ENCODE data around the gene MYL3.

MYL3 gene

GRCh38 chr3:46865031-46865507 lies 1.8 kb upstream of the MYL3 start:
- no peak for DNase-seq (ENCODE audit: low read depth)

- DNase-seq (ENCODE audit: low read depth), result no peak
These were observed 1.0 kb upstream of the MYL3 start for GRCh38 chr3:46864061-46864881.

GRCh38 chr3:46862369-46863025 lies 747 bp downstream of the MYL3 start:
- no peak for DNase-seq (ENCODE audit: low read depth)

DNA sequence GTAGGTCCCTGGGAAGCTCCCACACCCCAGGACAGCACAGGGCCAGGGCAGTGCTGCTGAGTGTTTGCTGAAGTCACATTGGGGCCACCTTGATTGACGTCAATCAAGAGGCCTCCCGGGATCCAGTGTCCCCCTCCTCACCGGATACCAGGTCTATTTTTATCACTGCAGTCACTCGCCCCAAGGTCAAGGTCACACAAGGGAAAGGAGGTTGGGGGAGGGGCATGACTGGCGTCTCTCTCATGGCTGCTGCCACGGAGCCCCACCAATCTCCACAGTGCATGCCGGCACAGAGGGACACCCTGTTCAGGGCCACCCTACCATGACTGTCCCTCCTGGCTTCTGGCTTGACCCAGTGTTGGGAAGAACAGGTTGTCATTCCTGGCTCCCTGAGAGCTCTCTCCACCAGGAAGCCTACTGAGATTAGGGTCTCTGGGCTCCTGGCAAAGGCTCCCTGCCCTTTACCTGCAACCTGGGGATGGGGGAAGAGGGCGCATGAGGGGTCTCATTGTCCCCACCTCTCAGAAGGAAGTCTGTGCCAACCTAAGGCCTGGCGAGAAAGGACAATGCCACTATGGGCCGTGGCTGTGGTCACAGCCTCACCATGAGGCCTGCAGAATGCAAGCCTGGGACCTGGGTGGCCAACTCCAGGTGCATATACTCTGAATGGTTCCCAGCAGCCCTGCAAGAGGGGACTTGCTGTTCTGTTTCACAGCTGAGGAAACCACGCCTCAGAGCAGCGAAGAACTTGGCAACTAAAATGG lies 1.5 kb downstream of the MYL3 start:
- DNase-seq (ENCODE audit: low read depth), result no peak

DNA sequence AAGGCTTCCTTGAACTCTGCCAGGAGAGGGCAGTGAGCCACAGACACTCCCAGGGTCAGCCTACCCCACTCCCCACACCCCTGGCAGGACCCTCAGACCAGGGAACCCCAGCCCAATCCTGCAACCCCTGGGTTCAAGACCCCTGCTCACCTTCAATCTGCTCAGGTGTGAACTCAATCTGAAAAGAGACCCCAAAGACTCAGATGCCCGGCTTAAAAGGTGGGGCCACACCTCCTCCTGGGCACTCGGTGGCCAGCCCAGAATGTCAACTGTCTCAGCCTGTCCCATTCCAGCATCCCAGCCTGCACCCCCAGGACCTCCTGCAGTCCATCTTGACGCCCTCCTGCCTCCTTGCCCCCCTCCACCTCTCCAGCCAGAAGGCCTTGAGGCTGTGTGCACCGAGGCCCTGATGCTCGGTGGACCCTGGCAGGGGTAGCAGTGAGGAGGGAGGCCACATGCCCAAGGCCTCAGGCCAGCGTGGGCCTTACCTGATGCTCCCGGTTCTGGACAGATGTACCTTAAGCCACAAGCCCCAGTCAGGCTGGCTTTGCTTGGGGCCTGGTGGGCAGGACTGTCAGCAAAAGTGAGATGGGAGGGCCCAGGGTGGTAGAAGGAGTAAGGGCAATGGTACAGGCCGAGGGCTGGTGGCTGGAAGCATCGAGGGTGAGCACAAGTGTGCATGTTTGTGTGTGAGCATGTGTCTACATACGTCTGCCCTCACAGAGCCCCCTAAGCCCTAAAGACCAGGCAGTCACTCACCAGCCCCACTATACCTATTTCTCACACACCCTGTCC lies 2.2 kb downstream of the MYL3 start:
- no peak for DNase-seq (ENCODE audit: low read depth)

DNA sequence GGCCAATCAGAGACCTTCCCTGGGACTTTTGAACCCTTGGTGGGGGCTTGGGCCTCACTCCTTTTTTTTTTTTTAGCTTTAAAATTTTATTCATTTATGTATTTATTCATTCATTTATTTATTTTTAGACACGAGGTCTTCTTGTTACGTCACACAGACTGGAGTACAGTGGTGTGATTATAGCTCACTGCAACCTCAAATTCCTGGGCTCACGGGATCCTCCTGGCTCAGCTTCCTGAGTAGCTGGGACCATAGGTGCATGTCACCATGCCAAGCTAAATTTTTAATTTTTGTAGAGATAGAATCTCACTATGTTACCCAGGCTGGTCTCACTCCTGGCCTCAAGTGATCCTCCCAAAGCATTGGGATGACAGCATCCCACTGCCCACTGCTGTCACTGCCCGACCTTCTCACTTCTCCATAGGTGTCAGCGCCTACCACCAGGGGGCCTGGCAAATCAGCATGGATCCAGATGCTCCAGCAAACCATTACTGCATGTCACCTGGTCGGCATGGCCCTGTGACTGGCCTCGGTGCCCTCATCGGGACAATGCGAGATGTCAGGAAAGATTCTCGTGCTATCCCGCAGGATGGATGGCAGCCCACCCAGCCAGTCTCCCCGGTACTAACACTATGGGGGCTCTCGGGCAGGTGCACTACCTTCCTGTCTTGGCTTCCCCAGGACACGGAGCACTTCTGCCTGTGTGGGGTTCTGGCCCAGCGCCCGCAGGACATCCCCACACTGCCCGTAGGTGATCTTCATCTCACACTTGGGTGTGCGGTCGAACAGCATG lies 3.0 kb downstream of the MYL3 start:
- no peak for DNase-seq (ENCODE audit: low read depth)

DNA sequence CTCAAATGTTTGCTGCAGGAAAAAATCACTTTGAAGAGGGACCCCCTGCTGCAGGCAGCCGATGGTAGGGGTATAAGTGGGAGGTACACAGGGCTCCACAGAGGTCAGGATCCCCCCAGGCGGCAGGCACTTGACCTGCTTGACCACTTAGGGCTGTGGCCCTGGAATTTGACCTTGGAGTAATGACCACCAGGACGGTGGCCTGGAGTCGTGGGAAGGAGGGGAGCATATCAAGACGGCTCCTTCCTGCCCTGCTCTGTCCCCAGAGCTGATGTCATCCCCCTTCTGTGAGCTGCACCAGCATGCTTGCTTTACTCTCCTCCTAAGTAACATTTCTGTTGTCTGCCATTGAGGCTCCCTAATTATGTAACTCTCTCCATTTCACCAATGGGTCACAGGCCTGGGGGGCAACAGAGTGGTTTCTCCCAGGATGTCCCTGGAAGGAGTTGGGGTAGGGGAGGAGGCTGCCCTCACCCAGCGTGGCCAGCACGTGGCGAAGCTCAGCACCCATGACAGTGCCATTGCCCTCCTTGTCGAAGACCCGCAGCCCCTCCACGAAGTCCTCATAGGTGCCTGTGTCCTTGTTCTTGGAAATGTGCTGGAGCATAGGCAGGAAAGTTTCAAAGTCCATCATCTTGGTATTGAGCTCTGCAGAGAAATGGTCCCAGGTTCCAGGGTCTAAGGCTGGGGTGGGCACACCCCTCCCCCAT lies 4.1 kb downstream of the MYL3 start:
- DNase-seq (ENCODE audit: low read depth), result no peak

DNA sequence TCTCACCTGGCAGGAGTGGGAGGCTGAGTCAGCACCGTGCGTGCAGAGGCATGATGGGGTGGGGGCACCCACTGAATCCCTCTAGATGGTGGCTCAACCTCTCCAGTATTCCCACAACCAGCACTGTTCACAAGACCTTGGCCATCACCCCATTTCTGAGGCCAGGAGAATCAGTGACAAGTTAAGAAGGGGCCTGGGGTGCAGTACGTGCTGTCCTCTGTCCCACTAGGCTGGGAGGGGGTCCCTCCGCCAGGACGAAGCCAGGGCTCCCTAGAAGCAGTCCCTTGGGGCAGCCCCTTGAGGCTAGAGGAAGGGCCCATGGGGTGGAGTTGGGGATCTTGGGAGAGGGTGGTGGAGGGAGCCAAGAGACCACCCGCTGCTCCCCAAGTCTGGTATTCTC lies 4.8 kb downstream of the MYL3 start:
- no peak for DNase-seq (ENCODE audit: low read depth)

DNA sequence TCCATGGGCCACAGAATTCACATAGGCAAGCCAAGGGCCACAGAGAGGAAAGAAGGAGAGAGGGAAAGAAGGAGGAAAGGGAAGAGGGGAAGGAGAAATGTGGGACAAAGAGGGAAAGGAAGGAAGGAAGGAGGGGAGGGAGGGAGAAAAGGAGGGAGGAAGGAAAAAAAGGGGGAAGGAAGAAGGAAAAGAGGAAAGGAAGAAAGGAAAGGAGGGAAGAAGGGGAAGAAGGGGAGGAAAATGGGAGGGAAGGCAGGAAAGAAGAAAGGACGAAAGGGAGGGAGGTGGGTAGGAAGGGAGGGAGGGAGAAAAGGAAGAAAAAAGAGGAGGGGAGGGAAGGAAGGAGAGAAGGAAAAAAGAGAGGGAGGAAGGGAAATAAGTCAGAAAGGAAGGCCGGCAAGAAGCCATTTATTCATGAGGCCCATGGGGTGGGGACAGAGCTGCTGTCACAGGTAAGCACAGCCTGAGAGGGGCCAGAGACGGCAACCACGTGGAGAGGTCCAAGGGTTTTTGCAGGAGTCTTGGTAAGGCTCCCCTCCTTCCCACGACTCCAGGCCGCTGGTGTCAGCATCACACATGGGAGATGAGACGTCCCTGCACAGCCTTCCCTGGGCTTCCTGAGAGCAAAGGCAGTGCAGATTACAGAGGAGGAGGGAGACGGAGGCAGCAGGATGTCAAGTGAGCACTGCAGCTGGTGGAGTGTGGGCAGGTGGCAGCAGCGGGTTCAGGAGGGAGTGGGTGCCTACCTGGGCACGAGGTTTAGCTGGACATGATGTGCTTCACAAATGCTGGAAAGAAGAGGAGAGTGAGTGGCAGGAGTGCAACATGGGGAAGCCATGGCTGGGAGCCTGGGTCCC lies 5.5 kb downstream of the MYL3 start:
- DNase-seq (ENCODE audit: low read depth), result no peak

DNA sequence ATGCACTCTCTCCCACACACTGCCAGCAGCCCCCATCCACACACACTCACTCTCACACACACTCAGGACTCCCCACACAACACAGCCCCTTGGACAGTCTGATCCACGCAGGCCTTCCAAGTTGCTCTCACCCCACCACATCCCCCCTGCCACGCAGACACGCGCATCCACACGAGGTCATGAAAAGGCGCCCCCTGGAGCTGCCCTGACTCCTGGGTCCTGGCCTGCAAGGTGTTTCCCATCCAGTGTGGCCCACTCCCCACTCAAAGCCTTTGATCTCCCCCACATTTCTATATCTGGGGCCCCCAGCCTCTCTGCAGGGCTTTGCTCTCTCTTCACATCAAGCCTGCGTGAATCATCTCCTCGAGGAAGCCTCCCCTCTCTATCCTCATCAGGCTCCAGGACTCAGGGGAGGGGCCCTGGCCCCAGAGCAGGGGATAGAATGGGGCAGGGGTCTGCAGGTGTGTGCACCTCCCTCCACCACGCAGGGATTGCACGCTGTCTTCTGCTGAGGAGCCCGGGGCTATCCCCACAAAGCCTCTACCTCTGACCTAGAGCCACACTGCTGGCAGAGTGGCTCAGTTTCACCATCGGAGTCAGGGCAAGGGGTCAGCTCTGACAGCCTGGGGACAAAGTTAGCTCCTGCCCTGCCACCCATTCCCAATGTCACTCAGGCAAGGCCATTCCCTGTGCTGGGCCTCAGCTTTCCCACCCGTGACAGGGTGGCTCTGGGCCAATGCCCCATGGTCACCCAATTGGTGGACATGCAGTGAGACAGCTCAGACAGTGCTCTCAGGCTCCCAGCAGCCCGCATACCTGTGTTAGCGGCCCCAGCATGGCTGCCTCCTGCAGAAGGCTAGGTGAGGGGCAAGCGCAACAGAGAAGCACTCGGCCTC lies 6.4 kb downstream of the MYL3 start:
- no peak for DNase-seq (ENCODE audit: low read depth)

- DNase-seq (ENCODE audit: low read depth), result no peak
These were observed 8.7 kb downstream of the MYL3 start for GRCh38 chr3:46854555-46854991.

DNA sequence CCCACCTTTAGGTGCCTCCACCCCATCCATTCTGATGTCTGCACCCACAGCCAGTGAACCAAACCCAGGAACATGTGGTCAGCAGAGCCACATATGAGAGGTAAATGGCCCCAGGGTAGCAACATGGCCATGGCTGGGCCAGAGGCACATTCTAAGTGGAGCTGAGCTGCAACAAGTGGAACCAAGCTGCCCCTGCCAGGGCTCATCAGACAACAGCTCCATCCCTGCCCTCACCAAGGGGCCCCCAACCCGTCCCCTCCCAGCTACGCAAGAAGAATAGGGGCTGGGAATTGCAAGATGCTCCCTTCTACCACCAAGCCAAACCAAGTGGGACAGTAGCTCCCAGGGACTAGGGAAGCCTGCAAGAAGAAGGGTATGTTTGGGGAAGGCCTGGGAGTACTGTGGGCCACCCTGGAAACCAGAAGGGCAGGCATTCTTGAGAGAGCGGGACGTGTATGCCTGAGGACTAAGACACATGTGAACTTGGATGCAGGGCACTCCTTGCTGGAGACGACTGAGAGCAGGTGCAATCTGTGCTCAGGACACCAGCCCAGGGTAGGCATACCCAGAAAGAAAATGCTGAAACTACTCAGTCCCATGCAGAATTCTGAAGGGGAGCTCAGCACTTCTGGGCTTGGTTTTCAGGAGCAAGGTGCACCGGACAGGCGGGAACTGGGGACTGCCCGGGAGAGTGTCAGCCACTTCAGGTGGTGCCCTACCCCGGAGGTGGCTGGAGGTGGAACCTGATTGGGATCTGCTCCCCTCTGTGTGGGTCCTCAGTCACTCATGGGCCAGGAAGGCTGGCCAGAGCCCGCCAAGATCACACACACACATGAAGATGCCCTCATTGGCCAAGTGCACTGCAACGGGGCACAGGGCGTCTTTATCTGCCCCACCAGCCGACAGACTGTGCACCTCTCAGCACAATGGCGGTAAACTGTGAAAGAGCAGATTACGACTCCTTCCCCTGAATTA lies 9.5 kb downstream of the MYL3 start:
- DNase-seq (ENCODE audit: low read depth), result no peak

- DNase-seq (ENCODE audit: low read depth), result no peak
These were observed 10.3 kb downstream of the MYL3 start for GRCh38 chr3:46852839-46853355.

DNA sequence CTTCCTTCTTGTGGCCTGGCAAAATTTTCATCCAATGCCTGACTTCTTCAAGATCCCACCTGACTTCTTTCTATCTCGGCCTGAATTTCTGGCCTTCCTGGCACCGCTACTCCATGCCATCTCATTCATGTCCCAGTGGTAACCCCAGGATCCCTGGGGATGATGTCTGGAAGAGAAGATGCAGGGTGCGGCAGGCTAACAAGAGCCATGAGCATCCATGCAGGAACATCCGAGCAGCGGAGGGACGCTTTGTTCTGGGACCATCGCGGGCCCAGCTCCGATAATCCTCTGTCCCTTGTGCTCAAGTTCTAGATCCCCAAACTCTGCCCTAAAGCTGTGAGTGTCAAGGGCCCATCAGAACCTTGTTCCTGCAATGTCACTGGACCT lies 10.9 kb downstream of the MYL3 start:
- DNase-seq (ENCODE audit: low read depth), result no peak

DNA sequence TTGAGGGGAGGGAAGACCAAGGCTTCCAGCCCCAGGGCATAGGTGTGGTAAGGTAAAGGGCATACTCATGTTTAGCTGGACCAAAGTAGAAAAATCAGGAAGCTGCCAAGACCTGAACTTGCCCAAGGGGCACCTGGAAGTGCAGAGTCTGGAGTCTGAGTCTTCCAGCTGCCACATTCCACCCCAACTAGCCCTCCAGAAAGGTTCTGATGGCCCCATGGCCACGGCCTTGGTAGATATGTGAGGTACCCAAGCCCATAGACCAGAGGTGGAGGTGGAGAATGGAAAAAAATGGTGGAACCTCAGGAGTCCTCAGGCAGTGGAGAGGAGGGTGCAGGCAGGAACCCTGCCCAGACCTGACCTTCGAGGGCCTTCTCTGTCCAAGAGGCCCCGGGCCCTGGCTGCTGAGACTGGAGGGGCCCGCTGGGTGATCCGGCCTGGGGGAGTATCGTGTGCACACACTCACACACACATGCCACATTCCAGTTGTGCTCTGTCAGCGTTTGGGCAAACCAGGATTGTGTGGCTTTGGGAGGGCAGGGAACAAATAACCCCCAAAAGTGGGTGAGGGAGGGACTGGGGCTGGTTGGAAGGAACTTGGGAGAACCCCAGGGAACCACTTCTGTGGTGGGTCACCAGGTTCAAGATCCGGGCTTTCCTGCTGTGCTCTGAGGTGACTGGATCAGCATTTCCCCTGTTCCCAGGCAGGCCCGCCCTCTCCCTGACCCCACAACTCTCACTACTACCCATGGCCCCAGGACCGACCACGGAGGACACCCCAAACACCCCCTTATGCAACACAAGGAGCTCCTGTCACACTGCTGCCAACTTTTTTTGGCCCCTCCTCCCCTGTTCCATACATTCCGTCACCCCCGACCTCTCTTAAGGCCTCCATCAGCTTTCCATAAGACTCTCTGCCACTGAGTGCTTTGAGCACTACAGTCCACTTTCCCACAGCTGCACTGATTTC lies 11.6 kb downstream of the MYL3 start:
- no peak for DNase-seq (ENCODE audit: low read depth)

DNA sequence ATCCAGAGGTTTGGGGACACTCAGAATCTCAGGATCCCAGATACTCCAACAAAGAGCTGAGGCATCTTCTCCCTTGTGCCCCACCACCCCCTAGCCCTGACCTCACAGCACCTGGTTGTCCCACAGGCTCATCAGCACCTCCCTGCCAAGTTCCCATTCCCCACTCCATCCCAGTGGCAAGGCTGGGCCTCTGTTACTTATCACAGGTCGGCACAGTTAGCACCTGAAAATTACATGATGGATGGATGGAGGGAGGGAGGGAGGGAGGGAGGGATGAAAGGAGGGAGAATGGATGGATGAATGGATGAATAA lies 12.8 kb downstream of the MYL3 start:
- DNase-seq (ENCODE audit: low read depth), result no peak
